Stimulated activated CD4-positive, alpha-beta T cell treated with anti-CD3 and anti-CD28 coated beads, Interleukin-4, amount 100 ng/mL, for 1 hour (primary cell): ENCODE data around the gene RAB40C.

Source experiments
- DNase-seq: peaks from one replicate; pipeline ENCODE4 v3.0.0-alpha.2; 2020

The RAB40C gene

GRCh38 chr16:559411-560203 is 30.3 kb upstream of the RAB40C start:
- no peak for DNase-seq

GRCh38 chr16:560204-560700 is 29.6 kb upstream of the RAB40C start, which contains the start of gene PRR35:
PRR35 (plus strand) TSS chr16:560394; CDS start chr16:563295, 2,901 bp downstream.
- DNase-seq = no peak

- DNase-seq = no peak
These were observed 29.0 kb upstream of the RAB40C start for GRCh38 chr16:560701-561412.

- no peak for DNase-seq
These were observed 28.5 kb upstream of the RAB40C start for GRCh38 chr16:561413-561794.

- no peak for DNase-seq
These were observed 27.6 kb upstream of the RAB40C start for GRCh38 chr16:561957-562938.

GRCh38 chr16:563072-563644 is 26.7 kb upstream of the RAB40C start:
- no peak for DNase-seq

- DNase-seq = no peak
These were observed 25.0 kb upstream of the RAB40C start for GRCh38 chr16:564690-565418.

GRCh38 chr16:565419-566330 is 24.2 kb upstream of the RAB40C start:
- DNase-seq = no peak

GRCh38 chr16:566475-567372 is 23.1 kb upstream of the RAB40C start, which contains the start of gene NHLRC4:
NHLRC4 (plus strand) TSS chr16:567005; CDS start chr16:568048, 1,043 bp downstream.
- peak; percentile 41 for DNase-seq

- no peak for DNase-seq
These were observed 22.3 kb upstream of the RAB40C start for GRCh38 chr16:567373-568256.

- no peak for DNase-seq
These were observed 21.2 kb upstream of the RAB40C start for GRCh38 chr16:568401-569258.

GRCh38 chr16:569445-570254 is 20.2 kb upstream of the RAB40C start, which contains the start of gene PIGQ:
PIGQ (plus strand) TSS chr16:569968; CDS start chr16:574075, 4,107 bp downstream.
- DNase-seq = peak; percentile 66

GRCh38 chr16:572865-573650 is 16.8 kb upstream of the RAB40C start:
- no peak for DNase-seq

GRCh38 chr16:574021-574760 is 15.7 kb upstream of the RAB40C start:
- DNase-seq = no peak
